Mesodermal cell (in vitro differentiated cells): ENCODE measurements around the gene SLC15A1.

Experiments
- H3K27ac ChIP-seq: 2 replicates; pipeline ENCODE4 v1.7.0; 2013; ENCODE audit warnings: mild to moderate bottlenecking, low read depth, low read length, moderate library complexity; ENCODE audit not compliant: severe bottlenecking
- H3K36me3 ChIP-seq: 2 replicates; pipeline ENCODE4 v1.7.1; 2013; ENCODE audit warnings: mild to moderate bottlenecking, low read length, moderate library complexity; ENCODE audit not compliant: control insufficient read depth, insufficient read depth
- H3K4me1 ChIP-seq: one replicate; pipeline ENCODE4 v1.7.1; 2013; ENCODE audit warnings: mild to moderate bottlenecking, low read length; ENCODE audit not compliant: insufficient read depth, control insufficient read depth, poor library complexity, severe bottlenecking
- H3K4me3 ChIP-seq: 2 replicates; pipeline ENCODE4 v1.7.0; 2013; ENCODE audit warnings: low read length, control low read depth, mild to moderate bottlenecking; ENCODE audit not compliant: insufficient read depth, poor library complexity, severe bottlenecking; ENCODE audit errors: extremely low read depth
- H3K9me3 ChIP-seq: 2 replicates; pipeline ENCODE4 v1.7.1; 2013; ENCODE audit warnings: mild to moderate bottlenecking, low read length, moderate library complexity; ENCODE audit not compliant: control insufficient read depth
- WGBS, 2 experiments: methylation state at CpG; one replicate each; pipeline ENCODE4 v1.1.5; 2013; ENCODE audit warnings: missing lambda C conversion rate in 2 of 2; ENCODE audit not compliant: insufficient coverage in 2 of 2; 5-methylcytosine and 5-hydroxymethylcytosine counted together

Gene SLC15A1

GRCh38 chr13:98658131-98658530, 94.3 kb downstream of the SLC15A1 start:
- no peaks in the 10 kb centered on the region for H3K4me1 ChIP-seq
- H3K9me3 ChIP-seq = no peaks in the 10 kb centered on the region
- H3K4me3 ChIP-seq = no peak overlapping the region
- no peak overlapping the region for H3K27ac ChIP-seq
- 80% methylated on average over 5 of the region's 5 CpGs for WGBS, 2 experiments
- H3K36me3 ChIP-seq = no peaks in the 10 kb centered on the region

GRCh38 chr13:98657506-98658085, 94.9 kb downstream of the SLC15A1 start:
- Histone ChIP-seq H3K9me3 (no peaks in the 10 kb centered on the region), H3K27ac (no peak overlapping the region), H3K36me3 (no peaks in the 10 kb centered on the region), H3K4me3 (no peak overlapping the region), H3K4me1 (no peaks in the 10 kb centered on the region)
- WGBS, 2 experiments = 90 to 93% methylated on average over 5 to 7 of the region's 8 CpGs

GRCh38 chr13:98656223-98656622, 96.2 kb downstream of the SLC15A1 start:
- no peak overlapping the region for H3K27ac ChIP-seq
- no peaks in the 10 kb centered on the region for H3K4me1 ChIP-seq
- WGBS, 2 experiments = 88 to 95% methylated on average over 3 of the region's 3 CpGs
- H3K9me3 ChIP-seq = no peaks in the 10 kb centered on the region
- no peak overlapping the region for H3K4me3 ChIP-seq
- no peaks in the 10 kb centered on the region for H3K36me3 ChIP-seq

DNA sequence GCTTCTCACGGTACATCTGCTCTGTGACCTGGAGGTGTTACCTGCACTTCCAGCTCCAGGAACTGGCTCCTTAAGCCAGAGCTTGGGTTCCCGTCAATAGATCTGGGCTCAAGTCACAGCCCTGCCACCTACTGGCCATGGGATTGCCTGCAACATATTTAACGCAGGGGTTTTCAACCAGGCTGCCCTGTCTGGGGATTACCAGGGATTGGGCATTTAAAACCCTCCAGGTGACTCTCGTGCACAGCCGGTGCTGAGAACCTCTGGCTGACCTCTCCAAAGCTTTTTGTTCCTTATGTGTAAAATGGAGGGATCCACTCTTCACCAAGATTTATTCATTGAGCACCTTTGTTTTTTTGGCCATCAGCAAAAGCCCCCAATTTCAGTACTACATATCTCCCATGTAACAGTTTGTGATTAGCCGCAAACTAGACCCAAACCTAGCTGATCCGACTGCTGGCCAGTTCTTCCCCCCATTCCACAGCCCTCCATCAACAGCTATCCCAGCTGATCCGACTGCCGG, 98.9 kb downstream of the SLC15A1 start:
- no peak overlapping the region for H3K4me3 ChIP-seq
- no peaks in the 10 kb centered on the region for H3K4me1 ChIP-seq
- no peak overlapping the region for H3K27ac ChIP-seq
- no peaks in the 10 kb centered on the region for H3K9me3 ChIP-seq
- WGBS, 2 experiments = 30 to 34% methylated on average over 7 of the region's 9 CpGs
- no peaks in the 10 kb centered on the region for H3K36me3 ChIP-seq

DNA sequence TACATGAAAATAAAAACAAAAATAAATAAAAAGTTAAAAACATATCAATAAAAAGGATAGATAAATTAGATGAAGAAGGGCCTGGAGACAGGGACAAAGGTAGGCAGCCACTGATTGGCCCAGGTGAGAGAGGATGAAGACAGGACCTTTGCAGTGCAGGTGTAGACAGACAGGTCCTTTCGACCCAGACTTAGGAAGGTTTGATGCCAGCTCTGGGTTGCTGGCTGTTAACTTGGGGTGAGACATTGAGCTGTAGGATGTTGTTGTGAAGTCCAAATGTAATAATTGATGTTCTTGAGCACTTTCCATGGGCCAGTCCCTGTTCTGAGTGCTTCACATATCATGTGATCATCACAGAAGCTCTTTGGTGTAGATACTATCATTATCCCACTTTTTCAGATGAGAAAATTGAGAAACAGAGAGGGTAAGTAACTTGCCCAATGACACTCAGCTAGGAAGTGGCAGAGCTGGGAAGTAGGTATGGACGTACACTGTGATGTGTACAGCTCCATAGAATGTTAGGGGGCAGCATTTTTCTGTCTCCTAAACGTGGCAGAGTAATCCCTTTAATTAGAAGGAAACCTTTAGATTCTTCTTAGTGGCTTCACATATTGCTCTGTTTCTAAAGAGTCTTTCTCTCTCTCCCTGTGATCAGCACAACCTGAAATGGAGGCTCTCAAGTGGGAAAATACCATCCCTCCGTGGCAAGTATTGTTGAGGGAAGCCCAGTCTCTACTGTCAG, 99.6 kb downstream of the SLC15A1 start:
- Histone ChIP-seq H3K9me3 (no peaks in the 10 kb centered on the region), H3K27ac (no peak overlapping the region), H3K4me1 (no peaks in the 10 kb centered on the region), H3K36me3 (no peaks in the 10 kb centered on the region), H3K4me3 (no peak overlapping the region)
- WGBS, 2 experiments = 39 to 60% methylated on average over 4 of the region's 4 CpGs

DNA sequence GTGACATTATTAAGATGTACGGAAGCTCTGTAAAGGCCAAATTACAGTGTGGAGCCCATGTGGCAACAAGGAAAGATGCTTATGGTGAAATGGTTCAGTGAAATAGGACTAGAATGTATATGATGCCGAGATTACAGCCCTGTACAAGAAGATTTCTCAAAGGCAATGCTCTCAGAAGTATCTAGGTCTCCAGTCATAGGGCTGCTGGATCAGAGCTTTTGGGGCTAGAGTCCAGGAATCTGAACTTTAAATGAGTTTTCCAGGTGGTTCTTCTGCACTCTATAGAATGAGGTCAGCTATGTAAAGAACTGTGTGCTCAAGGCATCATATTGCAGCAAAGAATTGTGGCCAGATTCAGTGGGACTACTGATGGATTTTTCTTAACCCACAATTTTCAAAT, 100.2 kb downstream of the SLC15A1 start:
- Histone ChIP-seq H3K36me3 (no peaks in the 10 kb centered on the region), H3K27ac (no peak overlapping the region), H3K4me1 (no peaks in the 10 kb centered on the region), H3K4me3 (no peak overlapping the region), H3K9me3 (no peaks in the 10 kb centered on the region)
- 64 to 95% methylated on average over 2 of the region's 2 CpGs for whole genome bisulfite sequencing, 2 experiments

DNA sequence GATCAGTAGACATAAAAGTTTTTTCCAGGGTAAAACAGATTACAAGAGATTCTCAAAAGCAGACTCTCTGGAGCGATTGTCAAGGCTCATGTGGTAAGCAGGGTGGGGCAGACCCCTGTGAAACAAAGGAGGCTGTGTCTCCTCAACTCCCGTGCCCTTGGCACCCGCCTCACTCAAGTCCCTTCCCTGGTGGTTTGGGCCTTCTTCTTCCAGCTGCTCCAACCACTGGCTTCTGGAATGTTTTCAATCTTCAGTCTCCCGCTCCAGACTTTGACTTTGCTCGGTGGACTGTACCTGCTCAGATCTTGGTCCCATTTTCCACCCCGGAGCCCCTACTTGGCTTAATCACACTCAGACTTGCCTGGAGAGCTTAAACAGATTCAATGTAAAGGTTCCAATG, 100.7 kb downstream of the SLC15A1 start:
- Histone ChIP-seq H3K9me3 (no peaks in the 10 kb centered on the region), H3K36me3 (no peaks in the 10 kb centered on the region), H3K27ac (no peak overlapping the region), H3K4me1 (no peaks in the 10 kb centered on the region), H3K4me3 (no peak overlapping the region)
- whole genome bisulfite sequencing, 2 experiments = 86 to 94% methylated on average over 5 to 6 of the region's 6 CpGs

- Histone ChIP-seq H3K9me3 (no peaks in the 10 kb centered on the region), H3K4me3 (no peak overlapping the region), H3K4me1 (no peaks in the 10 kb centered on the region), H3K36me3 (no peaks in the 10 kb centered on the region), H3K27ac (no peak overlapping the region)
- 93 to 94% methylated on average over 9 to 11 of the region's 12 CpGs for WGBS, 2 experiments
Measured at GRCh38 chr13:98650396-98651107, 101.9 kb downstream of the SLC15A1 start.

GRCh38 chr13:98649861-98650260, 102.6 kb downstream of the SLC15A1 start:
- Histone ChIP-seq H3K36me3 (no peaks in the 10 kb centered on the region), H3K27ac (no peak overlapping the region), H3K9me3 (no peaks in the 10 kb centered on the region), H3K4me1 (no peaks in the 10 kb centered on the region), H3K4me3 (no peak overlapping the region)
- WGBS, 2 experiments = 91 to 97% methylated on average over 5 of the region's 7 CpGs

DNA sequence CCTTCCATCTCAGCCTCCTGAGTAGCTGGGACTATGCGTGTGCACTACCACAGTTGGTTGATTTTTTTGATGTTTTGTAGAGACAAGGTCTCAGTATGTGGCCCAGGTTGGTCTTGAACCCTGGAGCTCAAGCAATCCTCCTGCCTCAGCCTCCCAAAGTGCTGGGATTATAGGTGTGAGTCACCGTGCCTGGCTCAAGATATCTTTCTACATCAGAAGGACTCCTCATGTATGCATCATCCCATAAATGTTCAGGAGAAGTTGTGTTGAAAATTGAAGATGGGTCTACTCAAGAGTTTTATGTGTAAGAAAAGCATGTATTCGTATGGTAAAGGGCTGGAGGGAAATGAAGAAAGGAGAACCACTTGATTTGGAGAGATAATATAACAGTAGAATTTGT, 103.8 kb downstream of the SLC15A1 start:
- Histone ChIP-seq H3K27ac (no peak overlapping the region), H3K4me1 (no peaks in the 10 kb centered on the region), H3K9me3 (no peaks in the 10 kb centered on the region), H3K4me3 (no peak overlapping the region), H3K36me3 (no peaks in the 10 kb centered on the region)
- 85 to 100% methylated on average over 1 of the region's 3 CpGs for WGBS, 2 experiments
